K562 (cell line): Measurements from ENCODE around the gene MS4A4E. TPM values are rescaled to one million over a fixed set of nuclear protein-coding genes. Genes with fewer than 3 reads are reported as not detected.

Source experiments
- ATAC-seq: fragments of 200-7000 bp; cut with Tn5 transposase; 3 replicates; pipeline ENCODE4 v1.9.1; 2020; ENCODE audit warnings: moderate library complexity
- BruUV-seq: library from RNA; stranded (reverse); fragments of 400-500 nt; replicated peaks from 2 replicates; lab custom pipeline; 2021; lab: Mats Ljungman, UMichigan
- CTCF ChIA-PET: fragments of 300-600 bp; formaldehyde crosslinking; extraction: SDS; loops from one replicate; lab custom pipeline; 2021; ENCODE audit warnings: low intra/inter-chr PET ratio; lab: Yijun Ruan, JAX
- POLR2A ChIA-PET: fragments of 300-600, 350-650 bp; sonication (Branson Sonifier 250); formaldehyde crosslinking; extraction: SDS; loops from one replicate; lab custom pipeline; 2021; ENCODE audit warnings: antibody characterized with exemption, inconsistent platforms; lab: Yijun Ruan, JAX
- DNase-seq, 4 experiments: peaks; one replicate each; pipeline versions ENCODE4 v3.0.0 to v3.0.0-alpha.2; 2011 to 2018; ENCODE audit warnings: low spot score in 3 of 4, mixed read lengths in 3 of 4; ENCODE audit errors: extremely low read depth in 1 of 4
- FAIRE-seq: peaks from 2 replicates; lab custom pipeline; 2011; peaks lifted over from hg19 to GRCh38; lab: Jason Lieb, UNC
- H2AFZ ChIP-seq: 2 replicates; pipeline ENCODE4 v1.6.0; 2011; ENCODE audit warnings: low read depth, low read length, control low read depth, inconsistent platforms
- H3K27ac ChIP-seq: fragments of 200-600 bp; 3 replicates; pipeline ENCODE4 v1.8.0; 2011; ENCODE audit warnings: low read depth, mild to moderate bottlenecking, control low read depth, inconsistent platforms, low read length, moderate library complexity, mixed read lengths; ENCODE audit errors: extremely low read depth
- H3K27me3 ChIP-seq, 2 experiments: fragments of 300-600 bp in 1 of 2; 2 replicates in 1 of 2; 3 replicates in 1 of 2; pipeline versions ENCODE4 v1.6.0 to v1.8.0; 2011; ENCODE audit warnings: inconsistent platforms in 2 of 2, low read length in 2 of 2, mild to moderate bottlenecking in 1 of 2, mixed read lengths in 1 of 2, moderate library complexity in 1 of 2; ENCODE audit not compliant: control insufficient read depth in 2 of 2, insufficient read depth in 2 of 2
- H3K36me3 ChIP-seq: fragments of 300-600 bp; 3 replicates; pipeline ENCODE4 v1.8.0; 2011; ENCODE audit warnings: mild to moderate bottlenecking, low read length, inconsistent platforms; ENCODE audit not compliant: control insufficient read depth, insufficient read depth
- H3K4me1 ChIP-seq, 2 experiments: fragments of 200-600 bp in 1 of 2; replicated peaks in 1 of 2; 2 replicates in 1 of 2; 3 replicates in 1 of 2; pipeline versions ENCODE4 v1.5.1 to v1.8.0; 2011; ENCODE audit warnings: inconsistent platforms in 2 of 2, low read length in 2 of 2, mild to moderate bottlenecking in 1 of 2, mixed read lengths in 1 of 2, moderate library complexity in 1 of 2; ENCODE audit not compliant: control insufficient read depth in 2 of 2, insufficient read depth in 2 of 2
- H3K4me2 ChIP-seq: 2 replicates; pipeline ENCODE4 v1.6.1; 2011; ENCODE audit warnings: low read length, control low read depth, inconsistent platforms, mixed read lengths; ENCODE audit not compliant: insufficient read depth
- H3K4me3 ChIP-seq: fragments of 200-600 bp; sonication (generic), shearing (Covaris generic); 2 replicates; pipeline ENCODE4 v1.5.1; 2016; ENCODE audit warnings: control low read depth, inconsistent platforms
- H3K79me2 ChIP-seq: fragments of 200-600 bp; 3 replicates; pipeline ENCODE4 v1.8.0; 2011; ENCODE audit warnings: low read length, inconsistent platforms; ENCODE audit not compliant: control insufficient read depth, insufficient read depth
- H3K9ac ChIP-seq, 2 experiments: 2 replicates each; pipeline versions ENCODE4 v1.6.0 to v1.6.1; 2011; ENCODE audit warnings: low read depth in 2 of 2, low read length in 2 of 2, control low read depth in 1 of 2, inconsistent platforms in 1 of 2, mild to moderate bottlenecking in 1 of 2, mixed read lengths in 1 of 2; ENCODE audit not compliant: insufficient read depth in 1 of 2
- H3K9me1 ChIP-seq: one replicate; pipeline ENCODE4 v1.6.0; 2011; ENCODE audit warnings: inconsistent platforms, mild to moderate bottlenecking, low read length, moderate library complexity; ENCODE audit not compliant: control insufficient read depth, insufficient read depth
- H3K9me3 ChIP-seq: replicated peaks from 2 replicates; pipeline ENCODE4 v1.5.1; 2011; ENCODE audit warnings: low read depth, low read length, inconsistent platforms; ENCODE audit not compliant: control insufficient read depth, insufficient read depth
- H4K20me1 ChIP-seq: replicated peaks from 2 replicates; pipeline ENCODE4 v1.6.1; 2011; ENCODE audit warnings: low read length, inconsistent platforms, mixed read lengths; ENCODE audit not compliant: control insufficient read depth, insufficient read depth
- ERF ChIP-seq: fragments of 450-650 bp; formaldehyde crosslinking; IDR thresholded peaks from 2 replicates; pipeline ENCODE4 v1.4.0; 2020; ENCODE audit warnings: mild to moderate bottlenecking, mixed read lengths
- MEF2A ChIP-seq: IDR thresholded peaks from 2 replicates; pipeline ENCODE4 v1.6.1; 2011; ENCODE audit warnings: low read depth, mild to moderate bottlenecking, low read length, moderate library complexity; ENCODE audit not compliant: control insufficient read depth
- PTBP1 ChIP-seq: fragments of 200-400 bp; formaldehyde crosslinking; IDR thresholded peaks from 2 replicates; pipeline ENCODE4 v1.6.1; 2017; ENCODE audit warnings: low read depth, low read length
- TEAD1 ChIP-seq, 2 experiments: fragments of 450-650 bp in 1 of 2; sonication (generic) in 1 of 2; formaldehyde crosslinking; IDR thresholded peaks; 2 replicates each; pipeline versions ENCODE4 v1.4.0 to v1.8.0; 2020 to 2022; ENCODE audit warnings: mild to moderate bottlenecking in 2 of 2, missing genetic modification reagents in 1 of 2
- TGIF2 ChIP-seq: sonication (generic); formaldehyde crosslinking; IDR thresholded peaks from 2 replicates; pipeline ENCODE4 v1.8.1; 2022; ENCODE audit warnings: mild to moderate bottlenecking, missing genetic modification reagents, moderate library complexity
- TSC22D4 ChIP-seq: fragments of 450-650 bp; IDR thresholded peaks from 2 replicates; pipeline ENCODE4 v1.6.1; 2016; ENCODE audit warnings: missing genetic modification characterization, missing biosample characterization, control low read depth
- ZNF699 ChIP-seq: fragments of 250-450 bp; sonication (Bioruptor Pico); IDR thresholded peaks from 2 replicates; pipeline ENCODE4 v1.8.0; 2021; ENCODE audit warnings: mild to moderate bottlenecking, moderate library complexity; ENCODE audit not compliant: insufficient replicate concordance
- WGBS: fragments of 100-300 bp; shearing (Covaris generic); methylation state at CpG from one replicate; pipeline ENCODE4 v1.1.6; 2016; ENCODE audit warnings: low coverage, mixed read lengths; ENCODE audit not compliant: insufficient coverage; ENCODE audit errors: missing lambda C conversion rate; 5-methylcytosine and 5-hydroxymethylcytosine counted together
- in situ Hi-C: fragments of 300-500 bp; cut with MboI; formaldehyde crosslinking; loops from 4 replicates; pipeline ENCODE4 v1.15.0; 2018; ENCODE audit warnings: inconsistent platforms, mixed read lengths
- intact Hi-C: fragments of 100-400 bp; cut with micrococcal nuclease; formaldehyde crosslinking; loops from 2 replicates; pipeline ENCODE4 v1.14.2; 2022
- polyA plus RNA-seq, 8 experiments: library from polyadenylated mRNA; depleted of rRNA in 4 of 8; stranded (reverse) in 5 of 8; unstranded in 3 of 8; fragments of >200 nt; fragmentation: Nextera tagmentation in 2 of 8; fragmentation: Illumina TruSeq in 1 of 8; extraction: Ambion mirVana in 2 of 8; extraction: Trizol in 1 of 8; gene quantifications; 2 replicates each; pipeline versions ENCODE4 v1.2.1 to v1.2.3, GENCODE V29; 2011 to 2014; ENCODE audit warnings: inconsistent platforms in 1 of 8, missing spikeins in 1 of 8
- total RNA-seq, 7 experiments: library from RNA; depleted of rRNA in 6 of 7; stranded (reverse); fragments of >200 nt in 6 of 7; fragmentation: Illumina TruSeq in 2 of 7; extraction: Trizol in 2 of 7; gene quantifications; 2 replicates each; pipeline versions ENCODE4 v1.2.1 to v1.2.3, GENCODE V29; 2011 to 2021; ENCODE audit warnings: low replicate concordance in 1 of 7

Gene MS4A4E
- total and polyA plus RNA-seq, 9 of the 15 experiments (the other 6 are each of a cell fraction or from before 2014, with no cell fraction given), result 0.11 to 0.81 (median 0.36) TPM; not detected in 2

DNA sequence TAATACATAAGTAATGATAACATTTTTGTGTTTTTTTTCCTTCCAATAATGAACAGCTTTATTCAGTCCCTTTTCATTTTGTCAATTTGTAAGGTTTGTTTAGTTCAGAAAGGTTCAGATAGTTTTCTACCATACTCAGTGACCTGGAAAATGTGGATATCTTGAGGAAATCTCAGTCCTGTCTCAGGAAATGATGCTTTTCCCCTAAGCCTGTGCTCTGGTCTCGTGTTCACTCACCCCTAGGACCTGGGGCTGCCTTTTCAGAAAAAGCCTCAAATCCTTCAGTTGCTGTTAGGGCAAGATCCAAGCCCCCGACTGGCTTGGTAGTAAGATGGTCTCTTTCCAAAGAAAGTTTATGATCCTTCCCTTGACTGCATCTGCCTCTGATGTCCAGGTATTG lies 81.8 kb downstream of the MS4A4E start (continued):
- TF ChIP-seq ERF (CRISPR knock-in tag), result no peak

DNA sequence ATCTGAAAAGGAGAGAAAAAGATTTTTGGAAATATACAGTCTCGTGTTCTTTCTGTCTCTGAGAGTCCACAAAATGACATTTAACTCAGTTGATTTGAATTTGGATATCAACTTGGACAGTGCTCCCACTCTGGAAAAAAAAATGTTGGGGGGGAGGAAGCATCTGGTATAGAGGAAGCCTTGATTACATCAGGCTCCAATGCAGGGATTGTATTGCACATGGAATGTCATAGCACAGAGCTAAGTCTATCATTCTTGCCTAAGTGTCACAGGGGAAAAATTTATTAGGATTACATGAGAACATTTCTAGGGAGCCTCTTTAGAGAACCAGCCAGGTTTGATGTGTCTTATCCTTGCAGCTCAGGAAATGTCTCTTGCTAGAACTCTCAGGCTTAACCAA lies 83.1 kb downstream of the MS4A4E start:
- no peak overlapping the region for H3K9ac ChIP-seq
- in situ Hi-C loops, result no loop called here
- no peak for TF ChIP-seq TGIF2
- TF ChIP-seq MEF2A, result no peak
- TF ChIP-seq PTBP1, result no peak
- no peak for TF ChIP-seq ZNF699 (CRISPR knock-in tag)
- TF ChIP-seq TSC22D4, result no peak
- TF ChIP-seq TEAD1 (CRISPR knock-in tag; IDR thresholded peaks at IDR 0.05), result no peak

More for the DNA sequence above, 83.1 kb downstream of the MS4A4E start:
- POLR2A ChIA-PET, result no interaction called here
- no peak for DNase-seq
- no peaks in the 10 kb centered on the region for H3K9me1 ChIP-seq
- no TSS peak for BruUV-seq
- H3K79me2 ChIP-seq, result no peaks in the 10 kb centered on the region
- H3K36me3 ChIP-seq, result no peaks in the 10 kb centered on the region
- peak overlapping the region; percentile 61; the same call in 1 of the 2 replicates for H2AFZ ChIP-seq
- H3K9me3 ChIP-seq, result peaks cover 2% of the 10 kb centered on the region; the same call in 1 of the 2 replicates
- H3K4me1 ChIP-seq, result no peaks in the 10 kb centered on the region
- no peak overlapping the region for H3K27ac ChIP-seq
- WGBS, result 43% methylated on average over 1 of the region's 1 CpG
- H4K20me1 ChIP-seq, result no peaks in the 10 kb centered on the region
- intact Hi-C loops, result no loop called here
- ATAC-seq, result no peak
- CTCF ChIA-PET, result no interaction called here
- FAIRE-seq, result no peak
- H3K4me3 ChIP-seq, result no peak overlapping the region
- H3K4me2 ChIP-seq, result no peak overlapping the region
- H3K27me3 ChIP-seq, result no peaks in the 10 kb centered on the region
